MCF 10A (cell line): ENCODE results near the gene IMMP2L. TPM values are rescaled to one million over a fixed set of nuclear protein-coding genes. Genes with fewer than 3 reads are reported as not detected.

Experiments used
- BruUV-seq: library from RNA; stranded (reverse); fragments of 400-500 nt; replicated peaks from 2 replicates; lab custom pipeline; 2021; lab: Mats Ljungman, UMichigan
- CTCF ChIA-PET: fragments of 300-600 bp; sonication (Branson Sonifier 250); formaldehyde crosslinking; extraction: SDS; loops from one replicate; lab custom pipeline; 2021; ENCODE audit warnings: antibody characterized with exemption, inconsistent platforms; lab: Yijun Ruan, JAX
- POLR2A ChIA-PET: fragments of 300-600, 350-650 bp; sonication (Branson Sonifier 250); formaldehyde crosslinking; extraction: SDS; loops from one replicate; lab custom pipeline; 2020; ENCODE audit warnings: antibody characterized with exemption, inconsistent platforms; lab: Yijun Ruan, JAX
- DNase-seq: peaks from one replicate; pipeline ENCODE4 v3.0.0-alpha.2; 2018; ENCODE audit not compliant: unreplicated experiment
- H3K27ac Mint-ChIP-seq: one replicate; pipeline ENCODE4 v1.8.0; 2022; ENCODE audit warnings: mild to moderate bottlenecking, low read depth, mixed read lengths; ENCODE audit not compliant: unreplicated experiment
- H3K27me3 Mint-ChIP-seq: one replicate; pipeline ENCODE4 v1.8.0; 2022; ENCODE audit warnings: mixed read lengths; ENCODE audit not compliant: insufficient read depth, unreplicated experiment
- H3K36me3 Mint-ChIP-seq: one replicate; pipeline ENCODE4 v1.8.0; 2022; ENCODE audit warnings: mild to moderate bottlenecking, moderate library complexity, mixed read lengths; ENCODE audit not compliant: insufficient read depth, unreplicated experiment
- H3K4me1 Mint-ChIP-seq: one replicate; pipeline ENCODE4 v1.8.0; 2022; ENCODE audit warnings: mixed read lengths; ENCODE audit not compliant: insufficient read depth, unreplicated experiment
- H3K4me3 Mint-ChIP-seq: one replicate; pipeline ENCODE4 v1.8.0; 2022; ENCODE audit warnings: mild to moderate bottlenecking, moderate library complexity, mixed read lengths; ENCODE audit not compliant: unreplicated experiment
- H3K9me3 Mint-ChIP-seq: one replicate; pipeline ENCODE4 v1.8.0; 2022; ENCODE audit warnings: mixed read lengths; ENCODE audit not compliant: unreplicated experiment
- intact Hi-C: fragments of 100-400 bp; cut with micrococcal nuclease; formaldehyde crosslinking; loops from 2 replicates; pipeline ENCODE4 v1.14.1; 2022
- total RNA-seq: library from RNA; stranded (reverse); gene quantifications from 2 replicates; pipeline ENCODE4 v1.2.3, GENCODE V29; 2022
- TF ChIP-seq, protein P1 (sequence below): fragments of 200-600 bp; IDR thresholded peaks from one replicate; pipeline ENCODE4 v1.8.0; 2022; ENCODE audit warnings: antibody characterized with exemption, mild to moderate bottlenecking; ENCODE audit not compliant: unreplicated experiment

The IMMP2L gene
- total RNA-seq, 1 experiment from 2014 or later = 23.7 TPM

DNA sequence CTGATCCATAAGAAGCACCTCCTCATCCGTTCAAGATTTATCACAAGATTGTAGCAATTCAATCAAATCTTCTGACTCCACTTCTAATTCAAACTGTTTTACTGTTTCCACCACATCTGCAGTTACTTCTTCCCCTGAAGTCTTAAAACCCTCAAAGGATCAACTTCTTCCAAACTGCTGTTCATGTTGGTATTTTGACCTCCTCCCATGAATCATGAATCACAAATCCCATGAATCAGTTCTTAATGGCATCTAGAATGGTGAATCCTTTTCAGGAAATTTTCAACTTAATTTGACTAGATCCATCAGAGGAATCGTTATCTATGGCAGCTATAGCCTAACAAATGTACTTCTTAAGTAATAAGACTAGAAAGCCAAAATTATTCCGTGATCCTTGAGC is 122.3 kb downstream of the IMMP2L start:
- Mint-ChIP-seq H3K4me1 (peaks cover 15% of the 10 kb centered on the region), H3K27ac (no peak overlapping the region), H3K9me3 (peaks cover 7% of the 10 kb centered on the region), H3K27me3 (no peaks in the 10 kb centered on the region), H3K4me3 (no peak overlapping the region), H3K36me3 (no peaks in the 10 kb centered on the region)
- BruUV-seq = no TSS peak
- ChIA-PET POLR2A (interaction anchor here (1.2 to 1.3 kb wide), 2 partner anchors 39 to 81 kb away, joined by 3 to 4 read pairs; no protein-coding TSS in a partner anchor), CTCF (interaction anchor here (0.7 kb wide), 1 partner anchor 394 kb away, joined by 3 read pairs; no protein-coding TSS in a partner anchor)
- DNase-seq = no peak
- TF ChIP-seq, protein P1, sequence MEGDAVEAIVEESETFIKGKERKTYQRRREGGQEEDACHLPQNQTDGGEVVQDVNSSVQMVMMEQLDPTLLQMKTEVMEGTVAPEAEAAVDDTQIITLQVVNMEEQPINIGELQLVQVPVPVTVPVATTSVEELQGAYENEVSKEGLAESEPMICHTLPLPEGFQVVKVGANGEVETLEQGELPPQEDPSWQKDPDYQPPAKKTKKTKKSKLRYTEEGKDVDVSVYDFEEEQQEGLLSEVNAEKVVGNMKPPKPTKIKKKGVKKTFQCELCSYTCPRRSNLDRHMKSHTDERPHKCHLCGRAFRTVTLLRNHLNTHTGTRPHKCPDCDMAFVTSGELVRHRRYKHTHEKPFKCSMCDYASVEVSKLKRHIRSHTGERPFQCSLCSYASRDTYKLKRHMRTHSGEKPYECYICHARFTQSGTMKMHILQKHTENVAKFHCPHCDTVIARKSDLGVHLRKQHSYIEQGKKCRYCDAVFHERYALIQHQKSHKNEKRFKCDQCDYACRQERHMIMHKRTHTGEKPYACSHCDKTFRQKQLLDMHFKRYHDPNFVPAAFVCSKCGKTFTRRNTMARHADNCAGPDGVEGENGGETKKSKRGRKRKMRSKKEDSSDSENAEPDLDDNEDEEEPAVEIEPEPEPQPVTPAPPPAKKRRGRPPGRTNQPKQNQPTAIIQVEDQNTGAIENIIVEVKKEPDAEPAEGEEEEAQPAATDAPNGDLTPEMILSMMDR = no peak
- intact Hi-C loops = no loop called here

- TF ChIP-seq, protein P1 = no peak
- Mint-ChIP-seq H3K4me3 (no peak overlapping the region), H3K9me3 (peaks cover 7% of the 10 kb centered on the region), H3K4me1 (peaks cover 15% of the 10 kb centered on the region), H3K36me3 (no peaks in the 10 kb centered on the region), H3K27ac (peak overlapping the region; percentile 29), H3K27me3 (no peaks in the 10 kb centered on the region)
- CTCF ChIA-PET = interaction anchor here (0.6 kb wide), 1 partner anchor 47 kb away, joined by 6 read pairs; no protein-coding TSS in a partner anchor
- intact Hi-C loops = no loop called here
- POLR2A ChIA-PET = interaction anchor here (1.2 kb wide), 1 partner anchor 24 kb away, joined by 3 read pairs; no protein-coding TSS in a partner anchor
- BruUV-seq = no TSS peak
- DNase-seq = peak; percentile 40
Observed at GRCh38 chr7:111438369-111439289, 123.7 kb downstream of the IMMP2L start.

GRCh38 chr7:111437736-111438135 is 124.6 kb downstream of the IMMP2L start:
- H3K4me1 Mint-ChIP-seq = peaks cover 15% of the 10 kb centered on the region
- no peak for DNase-seq
- H3K4me3 Mint-ChIP-seq = no peak overlapping the region
- CTCF ChIA-PET = no interaction called here
- no TSS peak for BruUV-seq
- no peaks in the 10 kb centered on the region for H3K36me3 Mint-ChIP-seq
- no peaks in the 10 kb centered on the region for H3K27me3 Mint-ChIP-seq
- intact Hi-C loops = no loop called here
- H3K9me3 Mint-ChIP-seq = peaks cover 7% of the 10 kb centered on the region
- TF ChIP-seq, protein P1 = no peak
- POLR2A ChIA-PET = interaction anchor here (1.2 kb wide), 1 partner anchor 23 kb away, joined by 3 read pairs; no protein-coding TSS in a partner anchor
- no peak overlapping the region for H3K27ac Mint-ChIP-seq

DNA sequence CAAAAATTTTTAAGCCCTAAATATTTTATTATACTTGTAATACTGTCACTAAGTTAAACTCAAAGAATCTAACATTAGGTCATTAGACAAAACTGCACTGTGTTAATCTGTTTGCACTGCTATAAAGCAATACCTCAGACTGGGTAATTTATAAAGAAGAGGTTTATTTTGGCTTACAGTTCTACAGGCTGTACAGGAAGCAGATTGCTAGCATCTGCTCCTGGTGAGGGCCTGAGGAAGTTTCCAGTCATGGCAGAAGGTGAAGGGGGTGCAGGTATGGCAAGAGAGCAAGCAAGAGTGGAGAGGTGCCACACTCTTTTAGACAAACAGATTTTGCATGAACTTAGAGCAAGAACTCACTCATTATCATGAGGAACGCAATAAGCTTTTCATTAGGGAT is 125.7 kb downstream of the IMMP2L start:
- BruUV-seq = no TSS peak
- no peak for DNase-seq
- ChIA-PET CTCF (no interaction called here), POLR2A (no interaction called here)
- H3K27me3 Mint-ChIP-seq = no peaks in the 10 kb centered on the region
- H3K9me3 Mint-ChIP-seq = peaks cover 7% of the 10 kb centered on the region
- H3K27ac Mint-ChIP-seq = no peak overlapping the region
- TF ChIP-seq, protein P1 = no peak
- H3K36me3 Mint-ChIP-seq = no peaks in the 10 kb centered on the region
- peaks cover 15% of the 10 kb centered on the region for H3K4me1 Mint-ChIP-seq
- H3K4me3 Mint-ChIP-seq = no peak overlapping the region
- intact Hi-C loops = no loop called here
